Measurements from ENCODE around the gene KLHDC1. TPM values are rescaled to one million over a fixed set of nuclear protein-coding genes. Genes with fewer than 3 reads are reported as not detected.

KLHDC1 gene
- polyA plus RNA-seq, 1 donor (not counting 4 experiments of a cell fraction or from before 2014, with no cell fraction given): 0.50 TPM

DNA sequence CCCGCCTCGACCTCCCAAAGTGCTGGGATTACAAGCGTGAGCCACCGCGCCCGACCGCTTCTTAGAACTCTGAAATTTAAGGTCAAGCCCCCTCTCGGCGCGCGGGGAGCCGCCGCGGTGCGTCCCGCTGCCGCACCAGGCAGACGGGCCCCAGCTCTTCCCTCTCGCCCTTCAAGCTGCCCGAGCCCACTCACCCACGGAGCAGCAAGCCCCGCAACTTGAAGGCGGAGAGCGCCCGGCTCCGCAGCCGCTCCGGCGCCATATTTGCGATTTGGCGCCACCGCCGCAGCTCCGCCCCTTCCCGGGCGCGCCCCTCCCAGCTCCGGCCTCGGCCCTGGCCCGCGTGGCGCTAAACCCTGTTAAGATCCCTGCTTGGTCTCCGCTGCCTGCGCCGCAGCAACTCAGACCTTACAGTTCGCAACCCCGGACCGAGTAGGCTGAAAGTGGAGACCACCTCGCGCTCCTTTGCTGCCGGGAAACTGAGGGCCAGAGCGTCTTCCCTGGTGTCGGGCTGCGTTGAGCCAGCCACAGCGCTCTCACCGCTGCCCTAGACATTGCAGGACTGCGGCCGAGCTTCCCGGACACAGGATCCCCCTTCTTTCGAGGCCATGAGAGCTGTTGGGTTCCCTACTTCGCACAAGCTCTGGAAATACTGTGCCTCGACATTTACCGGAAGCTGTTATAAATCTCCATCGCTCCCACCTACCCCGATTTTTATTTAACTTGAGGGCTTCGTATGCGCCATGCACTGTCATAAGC is 4.8 kb upstream of the KLHDC1 start, which contains the start of gene POLE2:
Gene POLE2, minus strand, starts transcription at position 273 of the 759 bp plus-strand sequence. Its CDS starts 11 bp downstream, at position 262.
- no peaks in the 10 kb centered on the region for H3K9me1 ChIP-seq (ENCODE audit: control insufficient read depth, extremely low read depth, insufficient read depth, low read length)
- H3K79me2 ChIP-seq (ENCODE audit: control insufficient read depth, insufficient read depth, low read length): peaks cover 11% of the 10 kb centered on the region
- H3K27me3 ChIP-seq (ENCODE audit: control insufficient read depth, extremely low read depth, insufficient read depth, low read length): no peaks in the 10 kb centered on the region
- H3K4me3 ChIP-seq (ENCODE audit: control insufficient read depth in 2 of 3, extremely low read depth in 1 of 3, insufficient read depth in 2 of 3, low read depth in 1 of 3, low read length in 3 of 3): peak within 1 kb of the TSS; percentile 71 to 79 (median 78)
- FAIRE-seq (no peak), DNase-seq (ENCODE audit: low read depth, low spot score) (no peak)
- peaks cover 13% of the 10 kb centered on the region for H3K4me1 ChIP-seq (ENCODE audit: control insufficient read depth, extremely low read depth, insufficient read depth, low read length)
- peak within 1 kb of the TSS; percentile 100 for H2AFZ ChIP-seq (ENCODE audit: control insufficient read depth, low read length)
- TF ChIP-seq, protein P1, sequence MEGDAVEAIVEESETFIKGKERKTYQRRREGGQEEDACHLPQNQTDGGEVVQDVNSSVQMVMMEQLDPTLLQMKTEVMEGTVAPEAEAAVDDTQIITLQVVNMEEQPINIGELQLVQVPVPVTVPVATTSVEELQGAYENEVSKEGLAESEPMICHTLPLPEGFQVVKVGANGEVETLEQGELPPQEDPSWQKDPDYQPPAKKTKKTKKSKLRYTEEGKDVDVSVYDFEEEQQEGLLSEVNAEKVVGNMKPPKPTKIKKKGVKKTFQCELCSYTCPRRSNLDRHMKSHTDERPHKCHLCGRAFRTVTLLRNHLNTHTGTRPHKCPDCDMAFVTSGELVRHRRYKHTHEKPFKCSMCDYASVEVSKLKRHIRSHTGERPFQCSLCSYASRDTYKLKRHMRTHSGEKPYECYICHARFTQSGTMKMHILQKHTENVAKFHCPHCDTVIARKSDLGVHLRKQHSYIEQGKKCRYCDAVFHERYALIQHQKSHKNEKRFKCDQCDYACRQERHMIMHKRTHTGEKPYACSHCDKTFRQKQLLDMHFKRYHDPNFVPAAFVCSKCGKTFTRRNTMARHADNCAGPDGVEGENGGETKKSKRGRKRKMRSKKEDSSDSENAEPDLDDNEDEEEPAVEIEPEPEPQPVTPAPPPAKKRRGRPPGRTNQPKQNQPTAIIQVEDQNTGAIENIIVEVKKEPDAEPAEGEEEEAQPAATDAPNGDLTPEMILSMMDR (optimal IDR thresholded peaks at IDR 0.05 in 1 of 3, IDR thresholded peaks at IDR 0.05 in 1 of 3, conservative IDR thresholded peaks at IDR 0.05 in 1 of 3; ENCODE audit: extremely low read depth in 1 of 3, insufficient read depth in 2 of 3, low read length in 3 of 3): no peak
- no peak for TF ChIP-seq EZH2 (IDR thresholded peaks at IDR 0.05; ENCODE audit: low read length)
- H3K9me3 ChIP-seq (ENCODE audit: control insufficient read depth, low read depth, low read length): no peaks in the 10 kb centered on the region
- H3K9ac ChIP-seq (ENCODE audit: control insufficient read depth, extremely low read depth, insufficient read depth, low read length): peak within 1 kb of the TSS; percentile 79
- H3K27ac ChIP-seq (ENCODE audit: control insufficient read depth, insufficient read depth, low read length): peak within 1 kb of the TSS; percentile 43
- no peaks in the 10 kb centered on the region for H4K20me1 ChIP-seq (ENCODE audit: control insufficient read depth, extremely low read depth, insufficient read depth, low read length)
- dilution Hi-C loops (cut with MboI; ENCODE audit: extremely low pct_ligation_motif_present, low sequenced_read_pairs): no loop called here
- no peaks in the 10 kb centered on the region for H3K36me3 ChIP-seq (ENCODE audit: control insufficient read depth in 2 of 2, extremely low read depth in 1 of 2, insufficient read depth in 2 of 2, low read length in 2 of 2)
- peak within 1 kb of the TSS; percentile 82 for H3K4me2 ChIP-seq (ENCODE audit: control insufficient read depth, extremely low read depth, insufficient read depth, low read depth, low read length)

DNA sequence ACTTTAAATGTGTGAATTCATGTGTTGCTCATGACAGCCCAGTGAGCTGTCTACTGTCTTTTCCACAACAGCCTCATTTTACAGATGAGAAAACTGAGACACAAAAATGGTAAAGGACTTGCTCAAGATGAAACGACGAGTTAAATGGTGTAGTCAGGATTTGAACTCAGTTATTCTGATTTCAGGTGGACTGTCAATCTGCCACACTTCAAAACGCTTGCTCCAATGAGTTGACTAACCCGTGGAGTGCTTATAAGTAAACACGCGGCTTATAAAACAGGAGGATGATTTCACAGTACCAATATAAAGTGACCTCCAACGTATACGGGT is 4.3 kb upstream of the KLHDC1 start:
- no peaks in the 10 kb centered on the region for H3K9me3 ChIP-seq (ENCODE audit: control insufficient read depth, low read depth, low read length)
- no peaks in the 10 kb centered on the region for H3K36me3 ChIP-seq (ENCODE audit: control insufficient read depth in 2 of 2, extremely low read depth in 1 of 2, insufficient read depth in 2 of 2, low read length in 2 of 2)
- FAIRE-seq: no peak
- peak overlapping the region; percentile 82 for H3K4me2 ChIP-seq (ENCODE audit: control insufficient read depth, extremely low read depth, insufficient read depth, low read depth, low read length)
- peaks cover 11% of the 10 kb centered on the region for H3K79me2 ChIP-seq (ENCODE audit: control insufficient read depth, insufficient read depth, low read length)
- no peaks in the 10 kb centered on the region for H3K27me3 ChIP-seq (ENCODE audit: control insufficient read depth, extremely low read depth, insufficient read depth, low read length)
- H3K9me1 ChIP-seq (ENCODE audit: control insufficient read depth, extremely low read depth, insufficient read depth, low read length): no peaks in the 10 kb centered on the region
- H2AFZ ChIP-seq (ENCODE audit: control insufficient read depth, low read length): peak overlapping the region; percentile 100
- dilution Hi-C loops (cut with MboI; ENCODE audit: extremely low pct_ligation_motif_present, low sequenced_read_pairs): no loop called here
- H3K27ac ChIP-seq (ENCODE audit: control insufficient read depth, insufficient read depth, low read length): no peak overlapping the region
- H4K20me1 ChIP-seq (ENCODE audit: control insufficient read depth, extremely low read depth, insufficient read depth, low read length): no peaks in the 10 kb centered on the region
- H3K4me3 ChIP-seq (ENCODE audit: control insufficient read depth in 2 of 3, extremely low read depth in 1 of 3, insufficient read depth in 2 of 3, low read depth in 1 of 3, low read length in 3 of 3): peak overlapping the region in 1 of 3 experiments; percentile 78
- H3K9ac ChIP-seq (ENCODE audit: control insufficient read depth, extremely low read depth, insufficient read depth, low read length): no peak overlapping the region
- peaks cover 13% of the 10 kb centered on the region for H3K4me1 ChIP-seq (ENCODE audit: control insufficient read depth, extremely low read depth, insufficient read depth, low read length)
- no peak for DNase-seq (ENCODE audit: low read depth, low spot score)
- no peak for TF ChIP-seq EZH2 (IDR thresholded peaks at IDR 0.05; ENCODE audit: low read length)
- TF ChIP-seq, protein P1 (optimal IDR thresholded peaks at IDR 0.05 in 1 of 3, IDR thresholded peaks at IDR 0.05 in 1 of 3, conservative IDR thresholded peaks at IDR 0.05 in 1 of 3; ENCODE audit: extremely low read depth in 1 of 3, insufficient read depth in 2 of 3, low read length in 3 of 3): no peak

Measured in keratinocyte (primary cell).